GM12801 (cell line): ENCODE measurements around the gene PNCK.

Experiments used
- CTCF ChIP-seq: IDR thresholded peaks from one replicate; pipeline ENCODE4 v1.5.1; 2011; ENCODE audit warnings: control low read depth; ENCODE audit not compliant: insufficient read length; ENCODE audit errors: extremely low read depth

PNCK gene

DNA sequence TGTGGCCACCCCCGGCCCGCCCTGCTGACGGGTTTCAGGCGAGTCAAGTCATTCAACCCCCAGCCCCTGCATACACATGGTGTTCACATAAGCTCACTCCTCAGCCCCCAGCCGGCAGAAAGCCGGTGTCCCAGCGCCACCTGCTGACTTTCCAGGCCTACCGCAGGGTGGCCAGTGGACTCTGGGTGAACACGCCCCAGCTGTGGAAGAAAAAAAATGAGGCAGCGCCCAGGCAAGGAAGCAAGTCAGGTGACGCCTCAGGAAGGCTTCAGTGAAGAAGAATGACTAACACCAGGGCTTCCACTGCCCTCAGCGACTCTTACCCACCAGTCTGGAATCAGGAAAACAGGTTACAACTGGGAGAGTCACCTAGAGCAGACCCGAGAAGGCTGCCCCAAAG is 34.8 kb upstream of the PNCK start:
- TF ChIP-seq CTCF, result no peak

GRCh38 chrX:153707406-153707805 is 33.8 kb upstream of the PNCK start:
- TF ChIP-seq CTCF, result no peak

DNA sequence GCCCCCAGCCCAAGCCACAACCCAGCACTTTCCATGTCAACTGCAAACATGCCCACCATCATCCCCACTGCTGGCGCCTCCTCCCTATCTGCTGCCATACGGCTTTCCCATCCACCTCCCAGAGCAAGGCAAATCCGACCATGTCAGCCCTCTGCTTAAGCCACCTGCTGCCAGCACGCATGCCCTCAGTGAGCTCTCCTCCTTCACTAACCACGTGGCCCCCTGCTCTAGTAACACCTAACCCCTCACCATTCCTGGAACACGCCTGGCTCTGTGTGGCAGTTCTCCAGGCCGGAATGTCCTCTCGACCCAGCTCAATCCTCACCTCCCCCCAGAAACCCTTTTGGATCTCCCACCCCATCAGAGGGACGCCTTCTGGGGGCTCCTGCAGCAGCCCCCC is 33.2 kb upstream of the PNCK start:
- no peak for TF ChIP-seq CTCF

- TF ChIP-seq CTCF, result no peak
Observed at GRCh38 chrX:153704021-153704526, 30.5 kb upstream of the PNCK start.

DNA sequence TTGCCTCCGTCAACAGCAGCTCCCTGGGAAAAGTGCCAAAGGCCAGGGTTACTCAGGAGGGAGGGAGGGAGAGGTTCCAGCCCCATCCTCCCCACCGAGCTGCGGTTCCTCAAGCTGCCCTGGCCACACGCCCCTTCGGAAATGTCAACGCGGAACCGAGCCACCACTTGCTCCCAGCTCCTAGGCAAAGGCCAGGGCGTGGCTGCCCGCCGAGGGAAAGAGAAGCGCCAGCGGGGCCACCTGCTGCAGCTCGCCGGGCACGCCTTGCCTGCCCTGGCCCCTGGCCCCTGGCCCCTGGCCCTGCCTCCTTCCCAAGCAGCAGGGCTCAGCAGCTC is 29.4 kb upstream of the PNCK start:
- no peak for TF ChIP-seq CTCF

- TF ChIP-seq CTCF, result no peak
Observed at GRCh38 chrX:153702336-153703035, 28.9 kb upstream of the PNCK start.

DNA sequence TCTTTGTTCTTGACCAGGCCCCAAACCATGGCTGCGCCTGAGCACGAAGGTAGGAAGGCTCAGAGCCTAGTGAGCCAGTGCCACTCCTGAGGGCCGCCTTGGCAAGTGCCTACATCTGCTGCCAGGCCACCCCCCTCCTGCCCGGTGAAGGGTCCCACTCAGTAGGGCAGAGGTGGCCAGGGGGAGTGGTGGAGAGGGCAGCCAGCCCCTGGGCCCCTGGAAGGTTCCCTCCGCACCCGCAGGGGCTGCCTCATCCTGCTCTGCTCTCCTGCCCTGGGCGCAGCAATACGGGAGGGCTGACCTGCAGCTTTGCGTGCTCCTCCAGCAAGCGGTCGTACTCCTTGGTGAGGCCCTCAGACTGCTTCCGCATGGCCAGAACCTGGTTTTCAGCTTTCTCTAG is 28.1 kb upstream of the PNCK start:
- no peak for TF ChIP-seq CTCF

- TF ChIP-seq CTCF, result no peak
Observed at GRCh38 chrX:153700967-153701366, 27.4 kb upstream of the PNCK start.
